NCI-H1417 (cell line): ENCODE results near the gene ZCCHC9.

Source experiments
- DNase-seq, 3 experiments: peaks; one replicate each; lab custom pipeline; 2025; lab: John Stamatoyannopoulos, UW

The ZCCHC9 gene

GRCh38 chr5:81359108-81359507 lies 57.7 kb downstream of the ZCCHC9 start:
- DNase-seq = no peak

- DNase-seq = peak in 1 of 3 experiments; percentile 1
Measured at GRCh38 chr5:81359881-81360280, 58.5 kb downstream of the ZCCHC9 start.

- no peak for DNase-seq
Measured at GRCh38 chr5:81360640-81361039, 59.3 kb downstream of the ZCCHC9 start.

GRCh38 chr5:81361600-81361999 lies 60.2 kb downstream of the ZCCHC9 start:
- no peak for DNase-seq
